GM18870 (cell line): ENCODE data around the gene GZMA.

Experiments used
- ATAC-seq: cut with Tn5 transposase; IDR thresholded peaks from one replicate; pipeline ENCODE4 v1.9.1; 2021; ENCODE audit warnings: moderate library complexity; ENCODE audit not compliant: unreplicated experiment

The GZMA gene

DNA sequence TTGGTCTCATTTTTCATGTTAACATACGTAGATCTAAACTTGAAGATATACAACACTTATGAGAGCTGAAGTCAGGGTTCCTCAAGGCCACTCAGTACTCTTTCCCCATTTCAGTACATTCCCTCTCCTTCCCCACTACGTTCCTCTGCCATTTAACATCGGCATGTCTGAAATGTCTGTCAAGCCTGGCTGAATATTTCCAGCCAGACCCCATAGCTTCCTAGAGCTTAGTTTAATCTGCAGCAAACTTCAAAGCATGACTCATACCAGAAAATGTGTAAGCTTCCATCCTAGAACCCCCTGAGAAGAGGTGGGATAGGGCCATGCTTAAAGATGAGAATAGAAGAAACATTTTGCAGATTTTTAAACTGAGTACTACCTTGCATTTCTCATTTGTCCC, 6.2 kb downstream of the GZMA start:
- no peak for ATAC-seq

DNA sequence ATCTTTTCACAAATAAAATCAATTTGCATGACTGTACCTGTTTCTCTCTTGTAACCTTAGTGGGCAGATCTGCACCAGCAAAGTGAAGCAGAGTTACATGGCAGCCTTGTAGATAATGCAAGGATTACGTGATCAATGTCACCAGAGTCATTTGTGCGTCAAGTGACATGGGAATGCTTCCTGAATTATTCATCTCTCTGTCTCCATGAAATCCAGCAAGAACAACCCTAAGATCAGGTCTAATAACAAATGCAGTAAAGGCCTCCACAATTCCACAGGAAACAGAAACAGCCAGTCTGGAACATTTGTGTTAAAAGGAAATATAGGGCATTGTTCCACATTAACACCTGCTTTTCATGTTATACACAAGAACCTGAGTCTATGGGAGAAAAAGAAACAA, 7.8 kb downstream of the GZMA start:
- no peak for ATAC-seq

DNA sequence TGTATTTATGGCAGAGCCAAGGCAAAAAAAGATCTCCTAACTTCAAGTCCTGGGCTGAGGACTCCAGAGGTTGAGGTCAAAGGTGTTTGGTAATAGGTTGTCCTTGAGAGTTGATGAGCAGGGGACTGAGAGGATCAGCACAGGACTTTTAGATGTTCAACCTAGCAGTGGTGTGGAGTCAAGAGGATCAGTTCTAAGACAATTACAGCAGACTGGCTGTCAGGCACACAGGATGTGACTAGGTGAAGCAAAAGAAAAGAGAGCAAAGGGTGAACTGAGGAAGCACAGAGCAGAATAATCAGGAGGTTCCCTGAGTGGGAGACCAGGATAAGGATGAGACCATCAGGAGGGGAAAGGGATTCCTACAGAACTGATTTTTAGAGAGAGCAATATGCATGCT, 10.9 kb downstream of the GZMA start:
- ATAC-seq, result no peak

DNA sequence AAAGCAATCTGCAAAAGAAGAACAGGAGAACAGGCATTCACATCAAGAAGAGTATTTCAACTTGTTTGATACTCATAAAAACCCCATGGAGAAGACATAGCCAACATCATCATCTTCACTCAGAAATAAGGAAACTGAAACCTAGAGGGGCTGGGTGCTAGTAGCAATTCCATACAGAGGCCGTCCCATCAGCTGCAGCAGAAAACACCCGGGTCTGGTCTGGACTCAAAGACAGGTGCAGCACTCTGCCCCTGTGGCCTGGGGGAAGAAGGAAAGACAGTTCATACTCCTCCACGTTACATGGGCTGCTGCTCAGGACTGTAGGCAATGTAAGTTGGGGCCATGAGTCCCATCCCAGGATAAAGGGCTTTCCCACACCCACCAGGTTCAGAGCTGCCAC, 11.6 kb downstream of the GZMA start:
- ATAC-seq, result no peak

DNA sequence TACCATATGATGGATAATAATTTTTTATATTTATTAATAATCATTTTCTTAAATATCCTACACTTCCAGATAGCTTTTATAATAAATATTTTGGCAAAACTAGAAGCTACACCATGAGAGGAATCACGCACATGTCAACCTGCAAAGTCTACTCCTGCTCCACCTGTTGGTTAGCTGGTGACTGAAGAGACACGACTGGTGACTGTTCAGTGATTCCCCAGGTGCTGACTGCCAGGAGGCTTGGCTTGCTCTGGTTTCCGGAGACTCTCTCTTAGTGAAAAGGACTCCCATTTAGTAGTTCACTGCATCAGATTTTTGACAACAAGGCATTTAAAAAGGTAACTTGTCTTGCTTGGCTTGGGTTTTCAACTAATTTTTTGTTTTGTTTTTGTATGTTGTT, 20.9 kb downstream of the GZMA start:
- no peak for ATAC-seq

DNA sequence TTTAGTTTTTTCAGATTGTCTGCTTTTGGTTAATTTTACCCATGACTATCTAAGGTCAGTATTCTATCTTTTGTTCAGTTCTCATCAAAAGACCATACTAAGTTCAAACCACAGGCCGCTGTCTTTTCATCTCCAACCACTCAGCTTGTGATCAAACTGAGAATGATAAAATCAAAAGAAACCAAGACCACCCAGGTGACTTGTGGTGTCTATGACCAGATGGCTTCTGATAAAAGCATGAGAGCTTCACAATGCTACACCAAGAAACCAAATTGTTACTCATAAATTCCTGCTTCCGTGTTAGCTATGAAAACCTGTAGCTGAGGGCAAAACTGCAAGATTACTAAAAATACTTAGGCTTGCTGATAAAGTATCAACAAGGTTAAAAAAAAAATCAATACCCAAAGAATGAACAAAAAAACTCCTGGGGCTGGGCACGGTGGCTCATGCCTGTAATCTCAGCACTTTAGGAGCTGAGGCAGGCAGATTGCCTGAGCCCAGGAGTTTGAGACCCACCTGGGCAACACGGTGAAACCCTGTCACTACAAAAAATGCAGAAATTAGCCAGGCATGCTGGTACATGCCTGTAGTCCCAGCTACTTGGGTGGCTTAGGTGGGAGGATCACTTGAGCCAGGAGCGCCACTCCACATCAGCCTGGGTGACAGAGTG, 31.7 kb downstream of the GZMA start:
- no peak for ATAC-seq

DNA sequence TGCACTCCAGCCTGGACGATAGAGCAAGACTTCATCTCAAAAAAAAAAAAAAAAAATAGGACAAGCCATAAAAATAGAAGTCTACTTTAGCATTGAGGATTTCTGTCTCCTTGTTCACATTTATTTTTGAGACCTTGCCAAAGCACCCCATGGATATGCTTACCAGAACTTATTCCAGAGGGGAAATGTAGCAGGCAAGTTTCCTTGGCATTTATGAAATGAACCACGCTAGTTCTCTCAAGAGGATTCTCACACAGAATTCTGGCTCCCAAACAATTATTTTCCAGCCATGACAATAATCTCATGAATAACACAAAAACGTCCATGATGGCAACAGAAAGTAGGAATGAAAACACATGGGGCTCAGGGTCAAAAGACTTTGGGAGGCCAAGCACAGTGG, 34.1 kb downstream of the GZMA start:
- ATAC-seq, result no peak

DNA sequence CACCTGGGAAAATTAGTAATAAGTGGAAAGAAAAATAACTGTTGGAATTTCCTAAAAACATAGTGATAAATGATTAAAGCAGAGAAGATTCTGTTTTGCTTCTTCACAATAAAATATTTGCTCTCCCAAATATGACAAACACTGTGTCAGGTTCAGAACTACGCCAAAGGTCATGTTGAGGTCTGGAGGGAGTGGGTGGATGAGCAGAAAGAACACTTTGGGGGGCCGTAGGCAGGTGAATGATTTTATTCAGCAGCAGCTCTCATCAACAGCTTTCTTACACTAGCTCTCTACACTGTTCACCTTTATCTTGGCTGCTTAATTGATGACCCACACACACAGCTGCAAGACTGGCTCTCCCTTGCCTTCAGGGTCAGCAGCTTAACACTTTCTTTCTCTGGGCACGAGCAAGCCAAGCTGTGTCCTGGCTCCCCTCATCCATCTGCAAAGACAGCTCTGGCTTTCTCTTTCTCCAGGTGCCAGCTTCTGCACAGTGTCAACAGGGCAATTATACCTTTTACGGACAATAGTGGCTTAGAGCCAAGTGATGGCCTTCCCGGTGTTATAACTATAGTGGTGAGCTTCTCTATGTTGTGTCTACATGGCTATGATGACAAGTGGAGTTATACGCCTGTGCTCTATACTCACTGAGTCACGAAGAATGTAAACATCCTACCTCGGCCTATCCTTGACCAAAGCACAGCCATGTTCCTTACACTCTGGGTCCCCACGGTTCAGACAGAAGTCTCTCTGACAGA, 38.6 kb downstream of the GZMA start:
- ATAC-seq, result no peak

DNA sequence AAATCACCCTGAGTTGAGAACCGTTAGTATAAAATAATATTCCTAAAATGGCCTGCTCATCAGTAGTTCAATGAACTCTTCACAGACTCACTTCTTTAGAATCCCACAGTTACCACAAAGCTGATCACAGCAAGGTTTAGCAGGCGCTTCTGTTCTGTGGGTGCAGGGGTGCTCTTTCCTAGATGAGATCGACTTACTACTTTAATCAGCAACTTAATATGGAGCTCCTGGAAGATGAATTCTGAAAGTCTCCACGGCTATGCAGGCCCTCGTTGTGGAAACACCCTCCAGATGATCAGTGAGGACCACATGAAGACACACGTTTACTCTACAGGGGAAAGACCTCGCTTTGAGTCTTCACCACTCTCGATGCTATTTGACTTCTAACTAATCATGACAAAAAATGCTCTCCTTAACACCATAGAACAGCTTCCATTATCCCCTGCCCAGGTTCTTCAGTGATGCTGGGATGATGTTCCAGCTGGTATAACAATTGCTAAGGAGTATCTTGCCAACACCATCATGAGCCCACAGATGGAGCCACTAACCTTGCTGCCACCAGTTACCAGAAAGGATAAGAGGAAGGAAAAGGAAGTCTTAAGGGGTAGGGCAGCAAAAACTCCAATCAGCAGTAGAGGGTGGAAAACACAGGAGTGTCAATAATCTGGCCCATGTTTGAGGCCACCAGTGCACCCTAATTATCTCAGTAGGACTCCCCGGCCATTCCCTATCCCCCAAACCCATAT, 39.7 kb downstream of the GZMA start:
- ATAC-seq, result no peak

DNA sequence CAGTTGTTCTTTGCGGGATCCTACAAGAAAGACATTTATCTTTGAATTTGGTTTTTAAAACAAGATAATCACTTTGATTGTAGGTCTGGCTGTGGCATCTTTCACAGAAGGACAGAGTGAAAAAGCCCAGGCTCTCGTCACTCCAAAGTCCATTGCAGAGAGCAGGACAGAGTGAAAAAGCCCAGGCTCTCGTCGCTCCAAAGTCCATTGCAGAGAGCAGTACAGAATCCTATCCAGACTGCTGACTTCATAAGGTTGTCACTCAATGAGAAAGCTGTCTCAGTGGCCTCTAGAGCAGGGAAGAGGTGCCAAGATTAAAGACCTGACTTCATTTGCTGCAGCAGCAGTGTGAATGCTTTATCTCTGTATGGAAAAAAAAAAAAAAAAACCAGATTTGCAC, 41.2 kb downstream of the GZMA start:
- no peak for ATAC-seq

DNA sequence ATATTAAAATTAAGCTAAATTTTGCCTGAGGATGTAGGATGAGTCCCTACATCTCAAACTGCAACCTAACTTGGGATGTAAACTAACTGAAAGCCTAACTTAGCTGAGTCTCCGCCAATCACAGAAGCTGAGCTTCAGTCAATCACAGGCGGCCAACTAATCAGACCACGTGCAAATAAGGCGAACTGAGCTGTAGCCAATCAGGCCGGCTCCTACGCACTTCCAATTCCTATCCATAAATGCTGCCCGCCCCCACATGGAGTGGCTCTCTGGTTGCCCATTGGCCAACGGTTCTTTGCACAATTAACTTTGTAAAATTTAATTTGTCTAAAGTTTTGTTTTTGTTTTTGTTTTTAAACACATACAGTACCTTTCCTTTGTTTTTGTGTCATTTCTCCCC, 43.6 kb downstream of the GZMA start:
- ATAC-seq, result no peak

DNA sequence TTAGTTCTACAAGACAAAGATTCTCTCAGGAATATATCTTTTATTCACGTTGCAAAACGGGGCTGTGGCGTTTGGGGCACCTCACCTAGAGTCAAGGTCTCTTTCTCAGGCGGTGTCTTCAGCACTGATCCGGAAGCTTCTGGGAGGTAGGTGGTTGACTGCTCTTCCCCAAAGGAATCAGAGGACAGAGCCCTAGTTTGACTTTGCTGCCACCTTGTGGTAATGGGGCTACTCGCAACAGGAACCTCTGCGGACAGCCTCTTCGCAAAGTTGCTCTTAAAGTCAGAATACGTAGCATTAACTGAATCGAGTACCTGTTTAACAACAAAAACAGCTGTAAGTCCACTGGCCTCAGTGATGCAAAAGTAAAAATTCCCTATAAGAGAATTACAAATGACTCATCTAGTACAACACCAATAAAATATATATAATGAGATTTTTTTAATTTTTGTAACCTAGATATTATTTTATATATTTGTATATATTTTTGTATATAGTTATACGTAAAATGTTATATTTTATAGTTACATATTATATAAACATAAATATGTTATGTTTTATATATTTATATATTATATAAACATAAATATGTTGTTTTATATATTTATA, 44.2 kb downstream of the GZMA start:
- peak; percentile 77 for ATAC-seq

DNA sequence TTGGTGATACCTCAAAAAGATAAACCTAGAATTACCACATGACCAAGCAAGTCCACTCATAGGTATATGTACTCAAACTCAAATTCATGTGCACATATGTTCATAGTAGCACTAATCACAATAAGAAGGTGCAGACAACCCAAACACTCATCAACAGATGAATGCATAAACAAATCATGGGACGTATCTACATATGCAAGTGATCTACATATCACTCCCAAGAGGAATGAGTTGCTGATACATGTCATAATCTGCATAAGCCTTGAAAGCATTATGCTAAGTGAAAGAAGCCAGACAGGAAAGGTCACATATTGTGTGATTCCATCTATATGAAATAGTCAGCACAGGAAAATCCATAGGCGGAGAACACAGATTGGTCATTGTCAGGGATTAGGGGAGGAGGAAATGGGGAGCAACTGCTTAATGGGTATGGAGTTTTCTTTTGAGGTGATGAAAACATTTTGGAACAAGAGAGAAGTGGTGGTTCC, 46.9 kb downstream of the GZMA start:
- no peak for ATAC-seq

DNA sequence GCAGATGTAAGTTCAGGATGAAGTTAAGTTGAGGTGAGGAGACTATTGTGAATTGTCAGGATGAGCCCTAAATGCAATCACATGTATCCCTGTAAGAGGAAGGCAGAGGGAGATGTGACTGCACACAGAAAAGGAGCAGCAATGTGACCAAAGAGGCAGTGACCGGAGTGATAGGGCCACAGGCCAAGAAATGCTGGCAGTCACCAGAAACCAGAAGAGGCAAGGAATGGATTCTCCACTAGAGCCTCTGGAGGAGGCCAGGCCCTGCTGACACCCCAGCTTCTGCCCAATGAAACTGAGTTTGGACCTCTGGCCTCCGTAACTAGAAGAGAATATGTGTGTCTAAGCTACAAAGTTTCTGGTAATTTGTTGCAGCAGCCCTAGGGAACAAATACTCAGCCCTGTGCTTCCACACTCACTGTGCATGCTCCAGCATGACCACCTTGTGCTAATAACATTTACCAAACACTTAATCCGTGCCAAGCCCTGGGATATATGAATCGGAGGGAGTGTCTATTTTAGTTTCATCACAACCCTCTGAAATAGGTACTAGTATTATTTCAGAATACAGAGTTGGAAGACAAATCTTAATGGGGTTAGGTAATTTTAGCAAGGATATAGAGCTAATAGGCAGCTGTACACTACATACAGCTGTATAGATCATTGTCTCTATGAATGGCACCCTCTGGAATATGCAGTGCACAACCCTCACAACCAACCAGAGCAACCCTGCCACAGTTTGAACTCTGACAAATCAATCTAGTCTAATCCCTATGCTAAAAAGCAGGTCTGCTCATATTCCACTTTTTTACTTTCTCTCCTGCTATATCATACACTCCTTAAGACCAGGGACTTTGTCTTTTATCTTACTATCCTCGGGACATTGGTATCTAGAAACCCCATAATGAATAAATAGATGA, 49.7 kb downstream of the GZMA start:
- no peak for ATAC-seq

DNA sequence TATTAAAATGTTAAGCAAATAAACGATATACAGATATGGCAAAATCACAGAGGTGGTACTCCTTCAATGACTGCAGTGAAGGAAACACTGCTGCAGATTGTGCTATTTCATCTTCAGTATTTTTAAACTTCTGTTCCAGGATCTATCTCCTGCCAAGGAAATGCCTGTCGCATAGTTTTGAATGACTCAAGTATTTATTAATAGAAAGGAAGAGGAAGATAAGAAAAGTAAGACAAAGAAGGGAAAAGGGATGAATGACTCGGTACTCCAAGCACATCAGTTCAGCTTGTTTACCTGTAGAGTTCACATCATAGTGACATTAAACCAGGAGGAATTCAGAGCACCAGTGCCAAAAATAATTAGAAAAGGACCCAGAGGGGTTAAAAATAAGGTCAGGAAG, 52.4 kb downstream of the GZMA start:
- ATAC-seq, result no peak
